Loucy (cell line): ENCODE results near the gene UHMK1.
A peak's percentile ranks its signal among the peaks of the same experiment; 100 is the strongest.

Source experiments
- H2AFZ ChIP-seq: fragments of 200-600 bp; sonication (generic); 2 replicates; pipeline ENCODE4 v1.6.0; 2016; ENCODE audit warnings: antibody characterized with exemption, mild to moderate bottlenecking, low read length, moderate library complexity
- H3F3A ChIP-seq: fragments of 200-600 bp; 2 replicates; pipeline ENCODE4 v1.6.0; 2016; ENCODE audit warnings: antibody characterized with exemption, low read depth, mild to moderate bottlenecking
- H3K27me3 ChIP-seq: fragments of 200-600 bp; sonication (generic); 2 replicates; pipeline ENCODE4 v1.6.1; 2014; ENCODE audit warnings: low read length, mild to moderate bottlenecking; ENCODE audit not compliant: insufficient read depth, poor library complexity, severe bottlenecking
- H3K36me3 ChIP-seq: fragments of 200-600 bp; sonication (generic); 2 replicates; pipeline ENCODE4 v1.6.1; 2016; ENCODE audit warnings: low read length; ENCODE audit not compliant: insufficient read depth
- H3K4me1 ChIP-seq: fragments of 200-600 bp; sonication (generic); 2 replicates; pipeline ENCODE4 v1.5.1; 2014; ENCODE audit warnings: low read length, mild to moderate bottlenecking; ENCODE audit not compliant: insufficient read depth, poor library complexity, severe bottlenecking
- H3K4me2 ChIP-seq: fragments of 200-600 bp; sonication (generic); 2 replicates; pipeline ENCODE4 v1.6.0; 2014; ENCODE audit warnings: antibody characterized with exemption, low read length, low read depth, mild to moderate bottlenecking; ENCODE audit not compliant: poor library complexity, severe bottlenecking
- H3K4me3 ChIP-seq: fragments of 200-600 bp; sonication (generic); 2 replicates; pipeline ENCODE4 v1.5.1; 2014; ENCODE audit warnings: low read length, mild to moderate bottlenecking, mixed read lengths; ENCODE audit not compliant: poor library complexity, severe bottlenecking
- H3K79me2 ChIP-seq: fragments of 200-600 bp; sonication (generic); 2 replicates; pipeline ENCODE4 v1.6.1; 2014; ENCODE audit warnings: low read length; ENCODE audit not compliant: insufficient read depth
- H3K9ac ChIP-seq: fragments of 200-600 bp; sonication (generic); 2 replicates; pipeline ENCODE4 v1.6.0; 2014; ENCODE audit warnings: mild to moderate bottlenecking, low read depth, low read length, moderate library complexity; ENCODE audit not compliant: poor library complexity, severe bottlenecking
- H3K9me2 ChIP-seq: fragments of 200-600 bp; sonication (generic); replicated peaks from 2 replicates; pipeline ENCODE4 v1.6.1; 2016; ENCODE audit warnings: low read depth, low read length, mixed read lengths
- H3K9me3 ChIP-seq: fragments of 200-600 bp; sonication (generic); 2 replicates; pipeline ENCODE4 v1.6.1; 2014; ENCODE audit warnings: mild to moderate bottlenecking, antibody characterized with exemption, low read length, low read depth; ENCODE audit not compliant: insufficient read depth
- H4K20me1 ChIP-seq: fragments of 200-600 bp; sonication (generic); 2 replicates; pipeline ENCODE4 v1.6.0; 2014; ENCODE audit warnings: antibody characterized with exemption, low read length, mild to moderate bottlenecking; ENCODE audit not compliant: insufficient read depth, poor library complexity, severe bottlenecking
- CTCF ChIP-seq: fragments of 200-600 bp; sonication (generic); conservative IDR thresholded peaks from 2 replicates; pipeline ENCODE4 v1.5.1; 2014; ENCODE audit warnings: mild to moderate bottlenecking, antibody characterized with exemption, low read length
- EZH2phosphoT487 ChIP-seq: fragments of 200-600 bp; IDR thresholded peaks from 2 replicates; pipeline ENCODE4 v1.6.1; 2018; ENCODE audit warnings: antibody characterized with exemption, mild to moderate bottlenecking, moderate library complexity, borderline replicate concordance

Gene UHMK1

DNA sequence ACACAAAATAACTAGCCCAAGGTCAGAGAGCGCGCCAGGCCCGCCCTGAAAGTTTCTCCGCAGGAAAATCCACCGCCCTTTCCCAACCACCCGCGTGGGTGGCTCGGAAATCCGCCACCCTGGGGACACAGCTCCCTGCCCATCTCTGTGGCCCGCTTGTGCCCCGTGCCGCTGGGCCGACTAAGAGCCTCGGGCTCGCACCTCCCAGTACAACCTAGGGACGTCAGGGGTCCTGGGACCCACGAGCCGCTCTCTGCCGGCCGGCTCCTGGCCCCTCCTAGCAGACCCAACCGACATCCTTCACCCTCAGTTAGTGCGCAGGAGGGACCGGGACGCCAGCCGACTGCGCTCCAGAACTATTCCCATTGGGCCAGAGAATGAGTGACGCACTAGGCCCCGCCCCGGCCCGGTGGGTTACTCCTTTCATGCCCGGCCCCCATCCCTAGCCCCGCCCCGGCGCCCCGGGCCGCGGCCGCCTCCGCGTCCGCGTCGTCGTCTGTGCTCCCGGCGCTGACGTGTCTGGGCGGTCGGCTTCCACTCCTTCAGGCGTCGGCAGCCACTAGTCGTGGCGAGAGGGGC, 63.5 kb downstream of the UHMK1 start:
- H3K9me3 ChIP-seq = no peaks in the 10 kb centered on the region
- no peak for TF ChIP-seq CTCF
- TF ChIP-seq EZH2phosphoT487 = no peak
- peak overlapping the region; percentile 98 for H2AFZ ChIP-seq
- H3F3A ChIP-seq = no peaks in the 10 kb centered on the region
- H3K4me3 ChIP-seq = peak overlapping the region; percentile 92
- H4K20me1 ChIP-seq = peaks cover 23% of the 10 kb centered on the region
- H3K9me2 ChIP-seq = no peaks in the 10 kb centered on the region
- no peaks in the 10 kb centered on the region for H3K27me3 ChIP-seq
- H3K4me1 ChIP-seq = peaks cover 39% of the 10 kb centered on the region
- peak overlapping the region; percentile 72 for H3K4me2 ChIP-seq
- H3K36me3 ChIP-seq = no peaks in the 10 kb centered on the region
- peaks cover 45% of the 10 kb centered on the region for H3K79me2 ChIP-seq
- peak overlapping the region; percentile 80 for H3K9ac ChIP-seq

DNA sequence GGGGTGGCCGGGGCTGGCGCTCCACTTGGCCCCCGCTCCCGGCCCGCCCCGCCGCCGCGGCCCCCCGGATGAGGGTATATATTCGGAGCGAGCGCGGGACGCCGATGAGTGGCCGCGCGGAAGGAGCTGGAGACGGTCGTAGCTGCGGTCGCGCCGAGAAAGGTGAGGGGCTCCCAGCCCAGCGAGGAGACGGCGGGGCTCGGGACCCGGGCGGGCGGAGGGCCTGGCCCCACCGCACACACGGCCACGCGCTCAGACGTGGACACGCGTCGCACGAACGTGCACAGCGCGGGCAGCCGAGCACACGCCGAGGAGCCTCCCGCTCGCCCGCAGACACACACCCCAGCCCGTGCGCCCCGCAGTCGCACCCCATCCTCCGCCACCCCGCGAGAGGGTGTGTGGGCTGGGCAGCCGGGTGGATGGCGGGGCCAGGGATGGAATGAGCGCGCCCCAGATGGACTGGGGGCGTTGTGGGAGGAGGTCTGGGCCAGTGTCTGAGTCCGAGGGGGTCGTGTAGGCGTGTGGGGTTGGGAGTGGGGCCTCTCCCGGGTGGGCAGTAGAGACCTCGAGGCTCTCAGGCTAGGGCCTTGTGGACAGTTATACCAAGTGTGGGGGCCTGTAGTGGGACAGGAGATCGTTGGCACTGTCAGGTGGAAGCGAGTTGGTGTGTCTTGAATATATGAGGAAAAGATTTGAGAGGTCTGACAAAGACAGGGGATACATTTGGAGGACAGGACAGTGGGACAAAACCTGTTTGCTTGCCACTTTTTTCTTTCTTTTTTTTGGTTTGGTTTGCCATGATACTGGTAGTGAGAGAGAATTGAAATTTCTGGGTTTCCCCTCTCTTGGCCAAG, 64.2 kb downstream of the UHMK1 start, which contains the start of gene UAP1:
TSS of gene UAP1 (plus strand) at position 107 of the 854 bp plus-strand sequence. CDS start 4,347 bp downstream, outside the sequence.
- TF ChIP-seq EZH2phosphoT487 (no peak), CTCF (no peak)
- H3K4me3 ChIP-seq = peak within 1 kb of the TSS; percentile 92
- no peaks in the 10 kb centered on the region for H3K9me3 ChIP-seq
- H3K4me1 ChIP-seq = peaks cover 43% of the 10 kb centered on the region
- H3K79me2 ChIP-seq = peaks cover 49% of the 10 kb centered on the region
- H3K36me3 ChIP-seq = no peaks in the 10 kb centered on the region
- H3K9me2 ChIP-seq = no peaks in the 10 kb centered on the region
- peak within 1 kb of the TSS; percentile 98 for H2AFZ ChIP-seq
- peak within 1 kb of the TSS; percentile 85 for H3K4me2 ChIP-seq
- peaks cover 23% of the 10 kb centered on the region for H4K20me1 ChIP-seq
- peak within 1 kb of the TSS; percentile 80 for H3K9ac ChIP-seq
- no peaks in the 10 kb centered on the region for H3K27me3 ChIP-seq
- no peaks in the 10 kb centered on the region for H3F3A ChIP-seq

- H3K9me2 ChIP-seq = no peaks in the 10 kb centered on the region
- no peaks in the 10 kb centered on the region for H3K9me3 ChIP-seq
- no peak overlapping the region; the same call in 1 of the 2 replicates for H2AFZ ChIP-seq
- TF ChIP-seq CTCF (no peak), EZH2phosphoT487 (no peak)
- H3K27me3 ChIP-seq = no peaks in the 10 kb centered on the region
- H3K4me2 ChIP-seq = peak overlapping the region; percentile 85
- H3K4me3 ChIP-seq = peak overlapping the region; percentile 92
- peaks cover 23% of the 10 kb centered on the region for H4K20me1 ChIP-seq
- peaks cover 48% of the 10 kb centered on the region for H3K4me1 ChIP-seq
- peaks cover 51% of the 10 kb centered on the region for H3K79me2 ChIP-seq
- peak overlapping the region; percentile 80 for H3K9ac ChIP-seq
- H3F3A ChIP-seq = no peaks in the 10 kb centered on the region
- H3K36me3 ChIP-seq = no peaks in the 10 kb centered on the region
These were observed 64.8 kb downstream of the UHMK1 start for GRCh38 chr1:162562470-162562828.
